HL-60/S4 treated with phorbol 12-myristate 13-acetate at 8.2 ng/mL for 4 days and 3 days (cell line): ENCODE measurements around the gene PRKAR1B.
"Not testable (repeated sequence)": the region's sequence is repeated elsewhere in the genome, so short reads cannot be mapped to it uniquely, and the experiment has no call there.

ENCODE experiments used
- in situ Hi-C: fragments of 300-500 bp; cut with MboI; formaldehyde crosslinking; loops from 2 replicates; pipeline ENCODE4 v1.15.0; 2022; ENCODE audit warnings: low sequenced_read_pairs

The PRKAR1B gene

GRCh38 chr7:628826-629225, 98.3 kb downstream of the PRKAR1B start:
- in situ Hi-C loops: no loop called here

- in situ Hi-C loops: no loop called here
Observed at GRCh38 chr7:628402-628763, 98.7 kb downstream of the PRKAR1B start.

- in situ Hi-C loops: no loop called here
Observed at GRCh38 chr7:627661-628401, 99.2 kb downstream of the PRKAR1B start.

- in situ Hi-C loops: no loop called here
Observed at GRCh38 chr7:625376-625971, 101.6 kb downstream of the PRKAR1B start.

- in situ Hi-C loops: no loop called here
Observed at GRCh38 chr7:623464-623863, 103.6 kb downstream of the PRKAR1B start.

GRCh38 chr7:621572-622285, 105.4 kb downstream of the PRKAR1B start:
- in situ Hi-C loops: no loop called here

GRCh38 chr7:620885-621284, 106.2 kb downstream of the PRKAR1B start:
- in situ Hi-C loops: no loop called here

- in situ Hi-C loops: no loop called here
Observed at GRCh38 chr7:620056-620455, 107.0 kb downstream of the PRKAR1B start.

- in situ Hi-C loops: no loop called here
Observed at GRCh38 chr7:619368-619840, 107.7 kb downstream of the PRKAR1B start.

- in situ Hi-C loops: no loop called here
Observed at GRCh38 chr7:618539-619367, 108.3 kb downstream of the PRKAR1B start.

- in situ Hi-C loops: no loop called here
Observed at GRCh38 chr7:617614-618538, 109.2 kb downstream of the PRKAR1B start.

GRCh38 chr7:613442-614140, 113.5 kb downstream of the PRKAR1B start:
- in situ Hi-C loops: no loop called here

GRCh38 chr7:611837-612236, 115.2 kb downstream of the PRKAR1B start:
- in situ Hi-C loops: not testable (repeated sequence)

GRCh38 chr7:611281-611810, 115.7 kb downstream of the PRKAR1B start:
- in situ Hi-C loops: no loop called here

- in situ Hi-C loops: no loop called here
Observed at GRCh38 chr7:610531-611280, 116.4 kb downstream of the PRKAR1B start.

GRCh38 chr7:610141-610530, 116.9 kb downstream of the PRKAR1B start:
- in situ Hi-C loops: no loop called here

- in situ Hi-C loops: no loop called here
Observed at GRCh38 chr7:609365-609764, 117.7 kb downstream of the PRKAR1B start.

GRCh38 chr7:608954-609353, 118.1 kb downstream of the PRKAR1B start:
- in situ Hi-C loops: no loop called here
